ENCODE data around the gene OR5K4. TPM values are rescaled to one million over a fixed set of nuclear protein-coding genes. Genes with fewer than 3 reads are reported as not detected.

Gene OR5K4
- total RNA-seq, 4 donors from 2014 or later, result not detected

GRCh38 chr3:98371186-98371585, 17.5 kb downstream of the OR5K4 start:
- H3K4me3 ChIP-seq, result no peak overlapping the region
- TF ChIP-seq EP300 (IDR thresholded peaks at IDR 0.05) (no peak), CTCF (IDR thresholded peaks at IDR 0.05) (no peak), POLR2A (IDR thresholded peaks at IDR 0.05) (no peak)
- DNase-seq (ENCODE audit: low spot score in 2 of 2), result no peak
- H3K36me3 ChIP-seq, result no peaks in the 10 kb centered on the region
- no peaks in the 10 kb centered on the region for H3K4me1 ChIP-seq
- H3K27me3 ChIP-seq, result no peaks in the 10 kb centered on the region
- no peaks in the 10 kb centered on the region for H3K9me3 ChIP-seq
- no peak overlapping the region for H3K27ac ChIP-seq

- no peak for TF ChIP-seq CTCF (IDR thresholded peaks at IDR 0.05)
- TF ChIP-seq EP300 (IDR thresholded peaks at IDR 0.05), result no peak
- no peak for TF ChIP-seq POLR2A (IDR thresholded peaks at IDR 0.05)
- DNase-seq (ENCODE audit: low spot score in 2 of 2), result no peak
Measured at GRCh38 chr3:98371853-98372252, 18.2 kb downstream of the OR5K4 start.

GRCh38 chr3:98372445-98372844, 18.8 kb downstream of the OR5K4 start:
- Histone ChIP-seq H3K36me3 (no peaks in the 10 kb centered on the region), H3K4me3 (no peak overlapping the region), H3K27me3 (no peaks in the 10 kb centered on the region), H3K4me1 (no peaks in the 10 kb centered on the region), H3K9me3 (no peaks in the 10 kb centered on the region), H3K27ac (no peak overlapping the region)
- no peak for DNase-seq (ENCODE audit: low spot score in 2 of 2)
- TF ChIP-seq EP300 (IDR thresholded peaks at IDR 0.05), result no peak
- no peak for TF ChIP-seq POLR2A (IDR thresholded peaks at IDR 0.05)
- TF ChIP-seq CTCF (IDR thresholded peaks at IDR 0.05), result no peak
- 53% methylated on average over 1 of the region's 1 CpG for WGBS, 2 donors

More at GRCh38 chr3:98371853-98372252, 18.2 kb downstream of the OR5K4 start:
- Histone ChIP-seq H3K27ac (no peak overlapping the region), H3K4me1 (no peaks in the 10 kb centered on the region), H3K36me3 (no peaks in the 10 kb centered on the region), H3K4me3 (no peak overlapping the region), H3K9me3 (no peaks in the 10 kb centered on the region), H3K27me3 (no peaks in the 10 kb centered on the region)

- DNase-seq (ENCODE audit: low spot score in 2 of 2), result no peak
- WGBS, 2 donors, result 49 to 84% methylated on average over 2 of the region's 2 CpGs
- Histone ChIP-seq H3K27me3 (no peaks in the 10 kb centered on the region), H3K36me3 (no peaks in the 10 kb centered on the region), H3K4me3 (no peak overlapping the region), H3K4me1 (no peaks in the 10 kb centered on the region), H3K27ac (no peak overlapping the region), H3K9me3 (no peaks in the 10 kb centered on the region)
- no peak for TF ChIP-seq EP300 (IDR thresholded peaks at IDR 0.05)
- no peak for TF ChIP-seq POLR2A (IDR thresholded peaks at IDR 0.05)
- TF ChIP-seq CTCF (IDR thresholded peaks at IDR 0.05), result no peak
Measured at GRCh38 chr3:98376631-98377030, 23.0 kb downstream of the OR5K4 start.

GRCh38 chr3:98388147-98388546, 34.5 kb downstream of the OR5K4 start:
- H3K36me3 ChIP-seq, result no peaks in the 10 kb centered on the region
- no peak overlapping the region for H3K27ac ChIP-seq
- no peak for DNase-seq (ENCODE audit: low spot score in 2 of 2)
- no peak for TF ChIP-seq EP300 (IDR thresholded peaks at IDR 0.05)
- TF ChIP-seq CTCF (IDR thresholded peaks at IDR 0.05), result no peak
- TF ChIP-seq POLR2A (IDR thresholded peaks at IDR 0.05), result no peak
- H3K27me3 ChIP-seq, result no peaks in the 10 kb centered on the region
- H3K4me3 ChIP-seq, result no peak overlapping the region
- H3K4me1 ChIP-seq, result no peaks in the 10 kb centered on the region
- no peaks in the 10 kb centered on the region for H3K9me3 ChIP-seq
- WGBS, 2 donors, result 79 to 84% methylated on average over 2 of the region's 2 CpGs
